Dermis blood vessel endothelial cell (primary cell): ENCODE results near the gene OR6P1. TPM values are rescaled to one million over a fixed set of nuclear protein-coding genes. Genes with fewer than 3 reads are reported as not detected.

Experiments
- DNase-seq: peaks from one replicate; pipeline ENCODE4 v3.0.0; 2010
- total RNA-seq: library from RNA; depleted of rRNA; stranded (reverse); fragments of >200 nt; gene quantifications from 2 replicates; pipeline ENCODE4 v1.2.3, GENCODE V29; 2014

Gene OR6P1
- not detected in 2 replicates for total RNA-seq

- DNase-seq: no peak
Observed at GRCh38 chr1:158570480-158570879, at the start of gene OR6P1. OR6P1 (minus strand) TSS chr1:158570580; CDS start chr1:158563604, 6,976 bp downstream.

DNA sequence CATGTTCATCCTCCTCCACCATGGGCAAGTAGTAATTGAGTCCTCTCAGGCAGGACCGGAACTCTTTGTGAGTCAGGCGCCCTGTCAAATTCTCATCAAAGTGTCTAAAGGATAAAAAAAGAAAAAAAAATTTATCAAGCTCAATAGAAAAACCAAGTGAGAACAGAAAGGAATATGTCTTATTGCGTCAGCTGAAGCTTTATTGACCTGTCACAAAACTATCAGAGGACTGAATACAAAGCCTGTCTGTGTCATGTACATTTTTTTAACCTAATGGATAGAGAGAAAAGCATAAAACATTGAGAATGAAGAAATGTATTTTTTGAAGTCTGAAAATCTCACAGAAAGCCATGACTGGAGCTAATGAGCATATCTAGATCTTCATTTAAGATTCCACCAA lies 43.4 kb upstream of the OR6P1 start:
- DNase-seq: no peak

DNA sequence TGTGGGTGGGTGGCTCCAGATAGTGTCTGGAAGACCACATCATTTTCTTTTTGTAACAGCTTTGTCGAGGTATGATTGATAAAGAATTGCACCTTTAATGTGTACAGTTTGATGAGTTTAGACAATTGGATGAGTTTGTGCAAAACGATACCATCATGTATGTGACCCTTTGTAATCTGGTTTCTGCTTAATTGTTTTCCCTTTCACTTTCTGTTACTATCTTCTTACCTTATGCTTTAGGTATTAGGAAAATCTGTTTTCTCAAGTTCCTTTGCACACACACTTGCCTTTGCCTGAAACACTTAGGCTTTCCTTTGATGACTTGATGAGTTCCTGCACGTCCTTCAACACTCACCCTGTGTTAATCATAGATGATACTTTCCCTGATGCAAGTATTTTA lies 41.5 kb upstream of the OR6P1 start:
- DNase-seq: no peak

DNA sequence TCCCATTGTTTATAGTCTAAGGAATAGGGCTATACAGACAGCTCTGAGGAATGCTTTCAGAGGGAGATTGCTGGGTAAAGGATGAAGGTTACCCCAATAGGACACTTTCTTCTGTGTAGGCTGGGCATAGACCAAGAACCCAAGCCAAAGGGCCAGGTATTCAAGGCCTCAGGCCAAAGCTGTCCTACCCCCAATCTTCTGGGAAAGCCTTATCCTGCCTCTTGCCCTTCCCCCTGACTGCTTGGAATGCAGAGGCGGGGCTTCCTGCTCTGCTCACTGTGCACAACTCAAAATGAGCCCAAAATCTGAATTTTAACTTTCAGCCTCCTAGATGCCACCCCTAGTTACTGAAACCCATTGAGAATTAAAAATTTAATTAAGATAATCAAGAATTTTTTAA lies 36.9 kb upstream of the OR6P1 start:
- no peak for DNase-seq

- no peak for DNase-seq
Observed at GRCh38 chr1:158604968-158605367, 34.6 kb upstream of the OR6P1 start, which contains the start of gene OR10Z1. OR10Z1 (plus strand) TSS chr1:158605268; CDS start chr1:158606439, 1,171 bp downstream.

- DNase-seq: no peak
Observed at GRCh38 chr1:158600735-158601134, 30.4 kb upstream of the OR6P1 start.

- DNase-seq: no peak
Observed at GRCh38 chr1:158586942-158587341, 16.6 kb upstream of the OR6P1 start.

GRCh38 chr1:158583962-158584361 lies 13.6 kb upstream of the OR6P1 start:
- no peak for DNase-seq

DNA sequence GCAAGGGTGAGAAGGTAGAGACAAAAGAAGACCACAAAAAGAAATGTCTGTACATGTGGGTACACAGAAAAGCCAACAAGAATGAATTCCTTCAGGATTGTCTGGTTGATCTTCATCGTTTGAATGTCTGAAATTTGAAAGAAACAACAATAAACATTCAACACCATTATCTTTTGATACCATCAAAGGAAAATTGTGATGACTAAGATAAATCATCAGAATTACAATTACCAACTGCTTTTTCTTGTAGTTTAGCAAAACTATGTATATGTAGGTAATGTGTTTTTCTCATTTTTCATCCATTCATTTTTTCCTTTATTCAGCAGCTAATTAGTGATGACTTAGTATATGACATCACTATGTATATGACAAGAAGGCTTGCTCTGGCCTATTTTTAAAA lies 9.4 kb upstream of the OR6P1 start, which contains the start of gene OR10X1:
OR10X1 (minus strand) TSS at position 167 of the 400 bp plus-strand sequence; CDS start at position 167, 0 bp downstream.
- no peak for DNase-seq

- DNase-seq: no peak
Observed at GRCh38 chr1:158577561-158577960, 7.2 kb upstream of the OR6P1 start.

DNA sequence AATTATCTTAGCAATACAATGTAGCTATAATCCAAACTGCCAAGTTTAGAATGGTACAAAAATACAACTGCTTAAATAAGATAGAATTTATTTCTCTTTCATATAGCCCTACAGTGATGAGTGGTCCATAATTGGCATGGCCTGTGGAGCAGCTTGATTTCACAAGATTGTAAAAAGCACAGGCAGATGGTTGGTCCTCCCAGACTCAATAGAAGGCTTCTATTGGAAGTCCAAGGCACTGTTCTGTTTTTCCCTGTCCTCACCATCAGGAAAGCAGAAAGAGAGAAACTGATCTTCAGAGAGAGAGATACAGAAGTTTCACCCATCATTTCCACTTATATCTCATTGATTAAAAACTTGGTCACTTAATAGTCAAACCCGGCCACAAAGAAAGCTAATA lies 1.8 kb upstream of the OR6P1 start:
- DNase-seq: no peak

GRCh38 chr1:158564608-158565007 lies 5.8 kb downstream of the OR6P1 start:
- no peak for DNase-seq

DNA sequence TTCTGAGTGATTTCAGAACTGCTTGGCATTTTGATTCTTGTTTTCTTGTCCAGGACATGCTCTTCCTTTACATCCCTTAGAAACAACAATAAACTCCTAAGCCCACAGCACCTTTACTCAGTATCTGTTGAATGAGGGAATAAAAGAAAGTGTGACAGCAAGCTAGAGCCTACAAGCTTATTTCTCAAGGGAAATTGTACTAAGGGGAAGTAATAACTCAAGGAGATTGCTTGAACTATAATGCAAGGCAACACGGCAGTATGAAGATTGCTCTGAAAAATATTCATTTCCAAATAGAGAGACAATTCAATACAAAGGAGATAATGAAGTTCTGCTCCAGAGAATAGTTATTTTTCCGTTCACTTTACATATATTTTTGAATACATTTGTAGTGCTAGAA lies 6.5 kb downstream of the OR6P1 start:
- no peak for DNase-seq

- DNase-seq: no peak
Observed at GRCh38 chr1:158559696-158560095, 10.7 kb downstream of the OR6P1 start.

DNA sequence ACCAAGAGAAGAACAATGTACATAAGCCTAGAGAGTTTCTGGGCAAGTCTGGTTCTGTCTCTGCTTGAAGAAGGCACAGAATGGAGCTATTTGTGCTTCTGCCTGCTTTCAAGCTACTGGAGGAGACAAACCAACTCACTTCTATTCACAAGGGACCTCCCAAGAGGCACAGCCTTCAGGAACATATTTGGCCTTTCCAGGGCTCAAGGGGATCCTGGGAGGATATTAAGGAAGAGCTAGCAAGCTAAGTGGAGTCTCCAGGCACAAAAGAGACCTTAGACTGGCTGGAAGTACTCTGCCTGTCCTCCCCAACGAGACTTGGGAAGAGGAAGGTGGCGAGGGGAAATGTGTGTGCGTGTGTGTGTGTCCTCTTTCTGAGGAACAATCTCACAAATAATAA lies 16.0 kb downstream of the OR6P1 start, which contains the start of gene OR6Y1:
OR6Y1 (minus strand) TSS at position 54 of the 400 bp plus-strand sequence. CDS start 6,300 bp downstream, outside the sequence.
- no peak for DNase-seq

GRCh38 chr1:158552296-158552695 lies 18.1 kb downstream of the OR6P1 start:
- no peak for DNase-seq

DNA sequence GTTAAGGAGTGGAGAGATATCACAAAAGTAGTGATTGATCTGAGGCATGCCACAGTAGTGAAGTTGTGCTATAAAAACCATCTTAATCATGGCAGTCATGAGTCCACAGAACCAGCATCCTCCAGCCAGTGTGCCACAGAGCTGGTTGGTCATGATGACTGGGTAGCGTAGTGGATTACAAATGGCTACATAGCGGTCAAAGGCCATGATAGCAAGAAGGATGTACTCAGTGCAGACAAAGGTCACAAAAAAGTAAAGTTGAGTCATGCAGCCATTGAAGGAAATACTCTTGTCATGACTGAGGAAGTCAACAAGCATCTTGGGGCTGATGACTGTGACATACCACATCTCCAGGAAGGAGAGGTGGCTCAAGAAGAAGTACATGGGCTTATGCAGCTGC lies 22.8 kb downstream of the OR6P1 start:
- DNase-seq: no peak

- DNase-seq: no peak
Observed at GRCh38 chr1:158537609-158538008, 32.8 kb downstream of the OR6P1 start.

DNA sequence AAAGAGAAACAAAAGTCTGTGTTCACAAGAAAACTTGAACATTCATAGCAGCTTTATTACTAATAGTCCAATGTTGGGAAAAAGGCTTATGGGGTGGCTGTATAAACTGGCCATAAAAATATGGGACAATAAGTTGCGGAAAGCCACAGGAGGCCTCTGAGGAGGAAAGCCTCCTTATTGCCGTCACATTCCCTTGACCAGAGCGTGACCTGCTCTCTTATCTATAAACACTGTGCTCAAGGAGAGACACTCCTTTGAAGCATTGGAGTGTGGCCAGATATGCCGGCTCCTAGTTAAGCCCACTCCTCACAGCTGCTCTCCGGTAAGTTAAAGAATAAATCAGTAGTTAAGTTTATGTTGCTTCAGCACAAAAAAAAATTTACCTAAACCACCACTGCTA lies 35.9 kb downstream of the OR6P1 start:
- DNase-seq: no peak

DNA sequence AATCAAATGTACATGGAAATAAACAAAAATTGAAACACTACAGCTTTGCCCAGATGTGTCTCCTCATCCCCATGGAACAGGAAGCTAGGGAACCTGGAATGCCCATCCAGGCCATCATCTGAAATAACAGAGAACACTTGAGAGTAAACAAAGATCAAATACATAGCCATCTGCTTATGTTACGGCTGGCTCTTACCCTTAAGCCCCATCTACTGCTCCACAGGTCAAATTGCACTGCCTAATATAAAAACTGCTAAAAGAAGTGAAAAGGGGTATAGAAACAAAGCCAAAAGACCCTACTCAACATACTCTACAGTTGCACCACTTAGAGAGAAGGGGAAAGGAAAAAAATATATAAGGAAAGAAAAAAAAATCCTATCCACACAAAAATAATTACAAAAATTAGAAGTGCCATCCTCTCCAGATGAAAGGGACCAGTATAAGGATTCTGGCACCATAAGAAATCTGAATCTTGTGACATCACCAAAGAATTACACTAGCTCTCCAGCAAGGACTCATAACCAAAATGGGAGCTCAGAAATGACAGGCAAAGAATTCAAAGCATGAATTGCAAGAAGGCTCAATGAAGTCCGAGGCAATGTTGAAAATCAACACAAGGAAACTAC lies 43.1 kb downstream of the OR6P1 start:
- peak; percentile 42 for DNase-seq

DNA sequence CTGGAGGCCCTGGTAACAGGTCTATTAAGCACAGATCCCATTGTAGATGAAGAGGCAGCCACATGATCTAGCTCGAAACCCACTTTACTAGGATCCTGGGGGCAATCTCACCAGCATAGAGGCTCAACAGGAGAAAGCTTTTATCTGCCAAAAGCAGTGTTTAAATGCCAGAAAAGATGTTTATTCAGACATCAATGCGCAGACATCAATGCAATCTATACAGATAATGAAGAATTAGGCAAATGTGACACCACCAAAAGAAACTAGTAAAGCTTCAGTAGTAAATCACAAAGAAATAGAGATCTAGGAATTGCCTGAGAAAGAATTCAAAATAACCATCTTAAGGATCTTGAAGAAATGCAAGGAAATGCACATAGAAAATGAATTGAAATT lies 48.7 kb downstream of the OR6P1 start:
- no peak for DNase-seq

DNA sequence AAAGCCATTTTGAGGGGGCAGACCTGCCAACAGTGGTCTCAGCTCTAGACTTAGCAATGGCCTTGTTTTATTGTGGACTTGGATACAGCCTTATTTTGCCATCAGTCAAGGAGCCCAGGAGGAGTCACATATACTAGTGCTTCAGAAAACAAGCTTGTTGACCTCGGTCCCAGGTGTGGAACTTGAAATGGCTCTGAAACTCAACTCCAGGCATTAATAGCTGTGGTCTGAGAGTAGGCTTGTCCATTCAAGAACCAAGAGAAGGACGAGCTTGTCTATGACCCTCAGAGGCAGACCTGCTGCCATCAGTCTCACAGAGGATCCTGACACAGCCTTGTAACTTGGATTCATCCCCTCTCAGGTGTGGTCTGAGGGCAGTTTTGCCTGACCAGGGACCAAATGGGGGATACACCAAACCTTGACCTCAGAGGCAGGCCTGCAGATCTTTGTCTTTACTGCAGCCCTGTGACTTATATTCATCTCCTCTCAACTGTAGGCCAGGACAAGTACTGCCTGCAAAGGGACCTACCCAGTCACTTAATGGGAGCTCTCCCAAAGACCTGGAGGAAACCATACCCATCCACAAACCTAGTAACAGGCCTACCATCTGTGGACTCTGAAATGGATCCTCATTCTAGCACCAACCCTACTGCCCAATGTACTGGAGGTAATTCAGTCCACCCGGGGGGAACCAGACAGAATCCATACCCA lies 49.3 kb downstream of the OR6P1 start:
- no peak for DNase-seq

DNA sequence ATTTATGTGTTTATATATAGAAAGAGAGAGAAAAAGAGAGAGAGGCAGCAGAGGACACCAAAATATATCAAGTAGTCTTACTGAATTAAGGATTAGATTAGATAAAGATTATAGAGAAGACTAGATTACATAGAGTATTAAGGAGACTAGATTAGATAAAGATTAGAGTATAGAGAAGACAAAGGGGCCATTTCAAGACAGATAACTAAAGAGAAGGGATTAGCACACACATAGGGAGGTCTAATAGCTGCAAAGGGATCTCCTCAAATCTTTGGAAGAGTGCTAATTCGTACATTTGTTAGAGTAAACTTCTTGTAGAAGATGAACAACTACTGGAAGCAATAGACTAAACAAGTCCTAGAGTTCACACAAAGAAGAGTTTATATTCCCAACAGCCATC lies 50.4 kb downstream of the OR6P1 start:
- DNase-seq: no peak

DNA sequence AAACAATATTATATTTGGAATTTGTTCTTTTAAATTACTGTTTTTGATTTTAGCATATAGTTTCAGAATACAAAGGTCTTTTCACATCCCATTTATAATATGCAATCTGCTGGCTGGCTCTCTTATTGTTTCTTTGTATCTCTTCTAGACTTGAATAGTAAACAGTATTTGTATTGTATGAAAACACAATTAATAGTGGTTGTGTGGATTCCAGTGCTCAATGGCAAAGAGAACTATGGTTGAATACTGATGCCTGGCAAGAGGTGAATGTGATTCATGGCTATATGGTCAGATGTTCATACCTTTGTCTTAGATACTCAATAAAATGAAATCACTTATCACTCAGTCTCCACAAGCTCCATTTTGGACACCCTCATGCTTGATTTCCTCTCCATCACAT lies 53.4 kb downstream of the OR6P1 start:
- no peak for DNase-seq
